DOHH2 (cell line): Measurements from ENCODE around the gene CEMIP.

Experiments
- H3F3A ChIP-seq: fragments of 200-600 bp; sonication (generic), shearing (Covaris generic); 2 replicates; pipeline ENCODE4 v1.6.0; 2016; ENCODE audit warnings: antibody characterized with exemption, mild to moderate bottlenecking; ENCODE audit not compliant: control insufficient read depth, insufficient read depth
- H3K27ac ChIP-seq: fragments of 200-600 bp; sonication (generic); 2 replicates; pipeline ENCODE4 v1.5.1; 2014; ENCODE audit warnings: low read depth, mild to moderate bottlenecking, low read length, moderate library complexity
- H3K27me3 ChIP-seq: fragments of 200-600 bp; sonication (generic); 2 replicates; pipeline ENCODE4 v1.6.1; 2014; ENCODE audit warnings: mild to moderate bottlenecking, low read length, mixed read lengths; ENCODE audit not compliant: control insufficient read depth
- H3K36me3 ChIP-seq: fragments of 200-600 bp; sonication (generic); 2 replicates; pipeline ENCODE4 v1.6.1; 2014; ENCODE audit warnings: mild to moderate bottlenecking, low read length, moderate library complexity, mixed read lengths; ENCODE audit not compliant: control insufficient read depth
- H3K4me1 ChIP-seq: fragments of 200-600 bp; sonication (generic); 2 replicates; pipeline ENCODE4 v1.6.1; 2014; ENCODE audit warnings: mild to moderate bottlenecking, low read length, mixed read lengths; ENCODE audit not compliant: control insufficient read depth
- H3K4me2 ChIP-seq: fragments of 200-600 bp; sonication (generic); 2 replicates; pipeline ENCODE4 v1.6.0; 2014; ENCODE audit warnings: mild to moderate bottlenecking, low read length, moderate library complexity
- H3K4me3 ChIP-seq: fragments of 200-600 bp; sonication (generic); 2 replicates; pipeline ENCODE4 v1.5.1; 2014; ENCODE audit warnings: mild to moderate bottlenecking, low read length, mixed read lengths
- H3K79me2 ChIP-seq: fragments of 200-600 bp; sonication (generic); 2 replicates; pipeline ENCODE4 v1.6.1; 2014; ENCODE audit warnings: mild to moderate bottlenecking, low read length, mixed read lengths; ENCODE audit not compliant: control insufficient read depth
- H3K9me2 ChIP-seq: fragments of 200-600 bp; sonication (generic); replicated peaks from 2 replicates; pipeline ENCODE4 v1.6.1; 2014; ENCODE audit warnings: mild to moderate bottlenecking, low read length, mixed read lengths; ENCODE audit not compliant: control insufficient read depth
- H3K9me3 ChIP-seq: fragments of 200-600 bp; sonication (generic); 2 replicates; pipeline ENCODE4 v1.6.1; 2014; ENCODE audit warnings: antibody characterized with exemption, low read length, mixed read lengths; ENCODE audit not compliant: control insufficient read depth, insufficient read depth
- H4K20me1 ChIP-seq: fragments of 200-600 bp; sonication (generic); 2 replicates; pipeline ENCODE4 v1.6.0; 2014; ENCODE audit warnings: low read depth, mild to moderate bottlenecking, antibody characterized with exemption, low read length, moderate library complexity; ENCODE audit not compliant: control insufficient read depth, insufficient read depth
- EZH2phosphoT487 ChIP-seq: fragments of 200-600 bp; sonication (generic); IDR thresholded peaks from 2 replicates; pipeline ENCODE4 v1.6.1; 2017; ENCODE audit warnings: borderline replicate concordance, mild to moderate bottlenecking, antibody characterized with exemption, low read length, moderate library complexity, mixed read lengths
- TF ChIP-seq, protein P1 (sequence below): fragments of 200-600 bp; sonication (generic); IDR thresholded peaks from one replicate; pipeline ENCODE4 v1.5.1; 2014; ENCODE audit warnings: antibody characterized with exemption, mild to moderate bottlenecking, low read depth, low read length; ENCODE audit not compliant: poor library complexity, severe bottlenecking

Gene CEMIP

DNA sequence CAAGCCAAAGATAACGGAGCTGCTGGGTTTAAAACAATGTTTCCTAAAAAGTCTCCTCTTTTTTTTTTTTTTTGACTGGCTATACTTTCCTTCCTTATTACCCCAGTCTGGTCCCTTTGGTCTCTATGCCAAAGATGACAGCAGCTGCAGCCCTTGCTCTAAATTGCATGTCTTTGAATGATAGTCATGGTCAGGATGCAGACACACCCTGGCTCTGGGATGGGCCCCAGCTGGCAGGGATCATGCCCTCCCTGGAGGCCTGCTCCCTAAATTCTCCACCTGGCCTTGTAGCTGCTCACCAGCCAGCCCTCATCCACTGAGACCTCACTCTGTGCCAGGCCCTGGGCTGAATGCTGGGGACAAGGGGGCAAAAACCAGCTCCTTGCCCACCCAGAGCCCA, 114.6 kb downstream of the CEMIP start:
- Histone ChIP-seq H3F3A (no peaks in the 10 kb centered on the region), H3K79me2 (no peaks in the 10 kb centered on the region), H3K27me3 (no peaks in the 10 kb centered on the region; the same call in 1 of the 2 replicates), H4K20me1 (no peaks in the 10 kb centered on the region), H3K9me2 (no peaks in the 10 kb centered on the region), H3K4me3 (no peak overlapping the region), H3K4me1 (no peaks in the 10 kb centered on the region), H3K36me3 (no peaks in the 10 kb centered on the region), H3K9me3 (peaks cover 4% of the 10 kb centered on the region), H3K4me2 (no peak overlapping the region), H3K27ac (no peak overlapping the region)
- TF ChIP-seq, protein P1, sequence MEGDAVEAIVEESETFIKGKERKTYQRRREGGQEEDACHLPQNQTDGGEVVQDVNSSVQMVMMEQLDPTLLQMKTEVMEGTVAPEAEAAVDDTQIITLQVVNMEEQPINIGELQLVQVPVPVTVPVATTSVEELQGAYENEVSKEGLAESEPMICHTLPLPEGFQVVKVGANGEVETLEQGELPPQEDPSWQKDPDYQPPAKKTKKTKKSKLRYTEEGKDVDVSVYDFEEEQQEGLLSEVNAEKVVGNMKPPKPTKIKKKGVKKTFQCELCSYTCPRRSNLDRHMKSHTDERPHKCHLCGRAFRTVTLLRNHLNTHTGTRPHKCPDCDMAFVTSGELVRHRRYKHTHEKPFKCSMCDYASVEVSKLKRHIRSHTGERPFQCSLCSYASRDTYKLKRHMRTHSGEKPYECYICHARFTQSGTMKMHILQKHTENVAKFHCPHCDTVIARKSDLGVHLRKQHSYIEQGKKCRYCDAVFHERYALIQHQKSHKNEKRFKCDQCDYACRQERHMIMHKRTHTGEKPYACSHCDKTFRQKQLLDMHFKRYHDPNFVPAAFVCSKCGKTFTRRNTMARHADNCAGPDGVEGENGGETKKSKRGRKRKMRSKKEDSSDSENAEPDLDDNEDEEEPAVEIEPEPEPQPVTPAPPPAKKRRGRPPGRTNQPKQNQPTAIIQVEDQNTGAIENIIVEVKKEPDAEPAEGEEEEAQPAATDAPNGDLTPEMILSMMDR, result no peak
- TF ChIP-seq EZH2phosphoT487, result no peak

- no peak overlapping the region for H3K27ac ChIP-seq
- no peaks in the 10 kb centered on the region for H3K36me3 ChIP-seq
- H3K4me3 ChIP-seq, result no peak overlapping the region
- H3K4me2 ChIP-seq, result no peak overlapping the region
- no peaks in the 10 kb centered on the region for H4K20me1 ChIP-seq
- H3F3A ChIP-seq, result no peaks in the 10 kb centered on the region
- H3K9me3 ChIP-seq, result peaks cover 4% of the 10 kb centered on the region
- TF ChIP-seq, protein P1, result no peak
- TF ChIP-seq EZH2phosphoT487, result no peak
- no peaks in the 10 kb centered on the region for H3K79me2 ChIP-seq
- H3K27me3 ChIP-seq, result no peaks in the 10 kb centered on the region
- H3K9me2 ChIP-seq, result no peaks in the 10 kb centered on the region
- H3K4me1 ChIP-seq, result no peaks in the 10 kb centered on the region
Measured at GRCh38 chr15:80895091-80895490, 115.9 kb downstream of the CEMIP start.

DNA sequence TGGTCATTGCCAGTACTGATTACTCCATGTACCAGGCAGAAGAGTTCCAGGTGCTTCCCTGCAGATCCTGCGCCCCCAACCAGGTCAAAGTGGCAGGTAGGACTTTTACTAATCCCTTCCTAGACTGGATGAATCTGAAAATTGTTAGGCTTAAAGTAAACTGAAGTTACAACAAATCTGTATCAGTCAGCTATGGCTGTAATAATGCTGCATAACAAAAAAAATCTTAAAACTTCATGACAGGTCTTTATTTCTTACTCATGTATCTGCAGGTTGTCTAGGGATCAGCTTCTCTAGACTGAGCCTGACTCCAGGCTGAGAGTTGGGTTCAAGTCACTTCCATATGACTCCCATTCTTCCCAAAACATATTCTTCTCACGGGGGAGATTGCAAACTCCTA, 116.8 kb downstream of the CEMIP start:
- no peaks in the 10 kb centered on the region for H3K4me1 ChIP-seq
- TF ChIP-seq, protein P1, result no peak
- TF ChIP-seq EZH2phosphoT487, result no peak
- H3K9me3 ChIP-seq, result peaks cover 4% of the 10 kb centered on the region
- H4K20me1 ChIP-seq, result no peaks in the 10 kb centered on the region
- H3K4me2 ChIP-seq, result no peak overlapping the region
- H3K27ac ChIP-seq, result no peak overlapping the region
- no peaks in the 10 kb centered on the region for H3K36me3 ChIP-seq
- H3K27me3 ChIP-seq, result no peaks in the 10 kb centered on the region
- no peaks in the 10 kb centered on the region for H3F3A ChIP-seq
- H3K79me2 ChIP-seq, result no peaks in the 10 kb centered on the region
- no peaks in the 10 kb centered on the region for H3K9me2 ChIP-seq
- no peak overlapping the region for H3K4me3 ChIP-seq

DNA sequence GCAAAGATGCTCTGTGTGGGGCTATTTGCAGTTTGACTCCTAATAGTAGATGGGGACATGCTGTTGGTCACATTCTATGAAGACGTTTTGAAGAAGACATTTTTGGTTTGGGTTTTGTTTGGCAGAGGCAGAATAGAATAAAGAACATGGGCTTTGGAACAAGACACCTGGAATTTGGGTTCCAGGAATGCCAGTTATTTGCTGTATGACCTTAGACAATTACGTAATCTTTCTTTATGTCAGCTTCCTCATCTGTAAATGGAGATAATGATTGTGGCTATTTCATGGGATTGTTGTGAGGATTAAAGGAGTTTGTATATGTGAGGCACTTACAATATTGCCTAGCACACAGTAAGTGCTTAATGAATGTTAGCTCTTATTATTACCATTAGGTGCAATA, 118.9 kb downstream of the CEMIP start:
- Histone ChIP-seq H3K9me3 (peaks cover 4% of the 10 kb centered on the region), H4K20me1 (no peaks in the 10 kb centered on the region), H3K79me2 (no peaks in the 10 kb centered on the region), H3K36me3 (no peaks in the 10 kb centered on the region), H3K27ac (no peak overlapping the region), H3K4me2 (no peak overlapping the region), H3K4me3 (no peak overlapping the region), H3F3A (no peaks in the 10 kb centered on the region), H3K4me1 (no peaks in the 10 kb centered on the region), H3K27me3 (no peaks in the 10 kb centered on the region), H3K9me2 (no peaks in the 10 kb centered on the region)
- no peak for TF ChIP-seq EZH2phosphoT487
- TF ChIP-seq, protein P1, result no peak
